HepG2 (cell line): Measurements from ENCODE around the gene NAALADL1. TPM values are rescaled to one million over a fixed set of nuclear protein-coding genes. Genes with fewer than 3 reads are reported as not detected.
A peak's percentile ranks its signal among the peaks of the same experiment; 100 is the strongest.

Experiments used
- ATAC-seq: fragments of 200-7000 bp; cut with Tn5 transposase; 3 replicates; pipeline ENCODE4 v1.9.1; 2020; ENCODE audit warnings: mild to moderate bottlenecking, moderate library complexity
- BruUV-seq: library from RNA; stranded (reverse); fragments of 400-500 nt; replicated peaks from 2 replicates; lab custom pipeline; 2021; lab: Mats Ljungman, UMichigan
- CTCF ChIA-PET: fragments of 300-600 bp; formaldehyde crosslinking; extraction: SDS; loops from one replicate; lab custom pipeline; 2021; ENCODE audit warnings: low total read pairs, inconsistent platforms, low intra/inter-chr PET ratio; lab: Yijun Ruan, JAX
- POLR2A ChIA-PET: fragments of 350-600 bp; sonication (Branson Sonifier 250); formaldehyde crosslinking; loops from one replicate; lab custom pipeline; 2020; ENCODE audit warnings: antibody characterized with exemption, inconsistent platforms; lab: Yijun Ruan, JAX
- DNase-seq: peaks from one replicate; pipeline ENCODE4 v3.0.0-alpha.2; 2015; ENCODE audit warnings: low spot score
- FAIRE-seq: peaks from 3 replicates; lab custom pipeline; 2011; peaks lifted over from hg19 to GRCh38; lab: Jason Lieb, UNC
- H2AFZ ChIP-seq: one replicate; pipeline ENCODE4 v1.6.1; 2011; ENCODE audit warnings: low read length, inconsistent platforms
- H3K27ac ChIP-seq: fragments of 300-600 bp; 3 replicates; pipeline ENCODE4 v1.8.0; 2011; ENCODE audit warnings: mixed run types, mild to moderate bottlenecking, mixed read lengths, low read length, inconsistent platforms; ENCODE audit not compliant: insufficient read depth; ENCODE audit errors: extremely low read length
- H3K27me3 ChIP-seq, 2 experiments: fragments of 200-600 bp in 1 of 2; 2 replicates in 1 of 2; 3 replicates in 1 of 2; pipeline versions ENCODE4 v1.6.0 to v1.8.0; 2011; ENCODE audit warnings: low read length in 2 of 2, mild to moderate bottlenecking in 2 of 2, moderate library complexity in 2 of 2, inconsistent platforms in 1 of 2; ENCODE audit not compliant: insufficient read depth in 2 of 2, control insufficient read depth in 1 of 2
- H3K36me3 ChIP-seq, 2 experiments: fragments of 200-600 bp in 1 of 2; replicated peaks in 1 of 2; 2 replicates in 1 of 2; 3 replicates in 1 of 2; pipeline versions ENCODE4 v1.5.1 to v1.8.0; 2011; ENCODE audit warnings: low read length in 2 of 2, inconsistent platforms in 1 of 2; ENCODE audit not compliant: insufficient read depth in 2 of 2, control insufficient read depth in 1 of 2
- H3K4me1 ChIP-seq: 2 replicates; pipeline ENCODE4 v1.5.1; 2012; ENCODE audit warnings: low read length, inconsistent platforms; ENCODE audit not compliant: insufficient read depth
- H3K4me2 ChIP-seq: 2 replicates; pipeline ENCODE4 v1.6.0; 2011; ENCODE audit warnings: low read depth, low read length, inconsistent platforms
- H3K4me3 ChIP-seq, 3 experiments: fragments of 200-600 bp in 1 of 3; sonication (generic), shearing (Covaris generic) in 1 of 3; replicated peaks in 1 of 3; 2 replicates each; pipeline ENCODE4 v1.5.1; 2011 to 2016; ENCODE audit warnings: low read length in 3 of 3, inconsistent platforms in 2 of 3, low read depth in 2 of 3, mild to moderate bottlenecking in 2 of 3, control low read depth in 1 of 3, mixed read lengths in 1 of 3; ENCODE audit not compliant: insufficient read depth in 1 of 3
- H3K79me2 ChIP-seq: one replicate; pipeline ENCODE4 v1.6.1; 2011; ENCODE audit warnings: low read length, inconsistent platforms; ENCODE audit not compliant: insufficient read depth
- H3K9ac ChIP-seq: 2 replicates; pipeline ENCODE4 v1.6.0; 2011; ENCODE audit warnings: mild to moderate bottlenecking, low read depth, low read length, inconsistent platforms; ENCODE audit not compliant: insufficient read depth
- H3K9me3 ChIP-seq: 2 replicates; pipeline ENCODE4 v1.5.1; 2012; ENCODE audit warnings: mild to moderate bottlenecking, low read length
- H4K20me1 ChIP-seq: 2 replicates; pipeline ENCODE4 v1.6.0; 2011; ENCODE audit warnings: inconsistent platforms, mild to moderate bottlenecking, low read length, moderate library complexity; ENCODE audit not compliant: insufficient read depth
- CREB3 ChIP-seq: sonication (generic); formaldehyde crosslinking; IDR thresholded peaks from 2 replicates; pipeline ENCODE4 v1.5.0; 2020; ENCODE audit warnings: missing genetic modification reagents
- DNMT3B ChIP-seq: conservative IDR thresholded peaks from 2 replicates; pipeline ENCODE4 v1.6.1; 2016; ENCODE audit warnings: missing biosample characterization, control low read depth
- ERF ChIP-seq: IDR thresholded peaks from 2 replicates; pipeline ENCODE4 v1.6.1; 2018; ENCODE audit warnings: missing biosample characterization, missing genetic modification reagents
- FOSL1 ChIP-seq: sonication (generic); formaldehyde crosslinking; IDR thresholded peaks from 2 replicates; pipeline ENCODE4 v1.9.0; 2021; ENCODE audit warnings: missing genetic modification reagents, borderline replicate concordance
- GZF1 ChIP-seq: sonication (generic); formaldehyde crosslinking; IDR thresholded peaks from 2 replicates; pipeline ENCODE4 v1.5.1; 2020; ENCODE audit warnings: mild to moderate bottlenecking, missing genetic modification reagents
- LCORL ChIP-seq, 2 experiments: fragments of 450-650 bp in 1 of 2; sonication (generic) in 1 of 2; formaldehyde crosslinking in 1 of 2; IDR thresholded peaks; 2 replicates each; pipeline versions ENCODE4 v1.5.0 to v1.6.1; 2017 to 2020; ENCODE audit warnings: antibody characterized with exemption in 1 of 2, missing genetic modification reagents in 1 of 2
- NRL ChIP-seq: sonication (generic); formaldehyde crosslinking; IDR thresholded peaks from 2 replicates; pipeline ENCODE4 v1.5.0; 2020; ENCODE audit warnings: missing genetic modification reagents, mild to moderate bottlenecking, moderate library complexity, borderline replicate concordance
- SRF ChIP-seq: IDR thresholded peaks from 2 replicates; pipeline ENCODE4 v1.6.1; 2011; ENCODE audit warnings: mild to moderate bottlenecking, low read depth, low read length, moderate library complexity
- TERF1 ChIP-seq: sonication (generic); formaldehyde crosslinking; IDR thresholded peaks from 2 replicates; pipeline ENCODE4 v1.8.0; 2022; ENCODE audit warnings: mild to moderate bottlenecking, missing genetic modification reagents, moderate library complexity
- ZNF280B ChIP-seq: sonication (generic); formaldehyde crosslinking; IDR thresholded peaks from 2 replicates; pipeline ENCODE4 v1.5.0; 2020; ENCODE audit warnings: missing genetic modification reagents, mild to moderate bottlenecking, borderline replicate concordance
- ZNF33B ChIP-seq: sonication (generic); formaldehyde crosslinking; IDR thresholded peaks from 2 replicates; pipeline ENCODE4 v1.5.1; 2020; ENCODE audit warnings: mild to moderate bottlenecking, missing genetic modification reagents
- ZNF354B ChIP-seq: sonication (generic); formaldehyde crosslinking; IDR thresholded peaks from 2 replicates; pipeline ENCODE4 v1.8.0; 2022; ENCODE audit warnings: mild to moderate bottlenecking, missing genetic modification reagents
- ZNF510 ChIP-seq: sonication (generic); formaldehyde crosslinking; IDR thresholded peaks from 2 replicates; pipeline ENCODE4 v1.4.0; 2020; ENCODE audit warnings: low read depth, mild to moderate bottlenecking, missing genetic modification reagents
- ZNF512 ChIP-seq: sonication (generic); formaldehyde crosslinking; IDR thresholded peaks from 2 replicates; pipeline ENCODE4 v1.4.0; 2020; ENCODE audit warnings: mild to moderate bottlenecking, missing genetic modification reagents
- ZNF577 ChIP-seq: sonication (generic); formaldehyde crosslinking; IDR thresholded peaks from 2 replicates; pipeline ENCODE4 v1.4.0; 2020; ENCODE audit warnings: mild to moderate bottlenecking, low read depth, missing genetic modification reagents, borderline replicate concordance
- ZNF710 ChIP-seq: sonication (generic); formaldehyde crosslinking; IDR thresholded peaks from 2 replicates; pipeline ENCODE4 v1.5.0; 2020; ENCODE audit warnings: mild to moderate bottlenecking, missing genetic modification reagents, borderline replicate concordance
- WGBS: methylation state at CpG from one replicate; pipeline ENCODE4 v1.1.6; 2017; ENCODE audit warnings: low lambda C conversion rate; 5-methylcytosine and 5-hydroxymethylcytosine counted together
- in situ Hi-C: cut with HindIII; loops from 2 replicates; pipeline ENCODE4 v1.10.0; 2017; ENCODE audit warnings: low pct_unique_long_range_greater_than_20kb; ENCODE audit not compliant: extremely low pct_ligation_motif_present
- intact Hi-C: fragments of 100-400 bp; cut with micrococcal nuclease; formaldehyde crosslinking; loops from one replicate; pipeline ENCODE4 v1.10.0; 2022; ENCODE audit not compliant: unreplicated experiment
- polyA plus RNA-seq, 8 experiments: library from polyadenylated mRNA; depleted of rRNA in 3 of 8; stranded (reverse) in 7 of 8; unstranded in 1 of 8; fragments of >200 nt; fragmentation: Illumina TruSeq in 4 of 8; extraction: Trizol in 4 of 8; gene quantifications; 2 replicates each; pipeline versions ENCODE4 v1.2.1 to v1.2.3, GENCODE V29; 2011 to 2016; ENCODE audit warnings: low read depth in 4 of 8, missing spikeins in 1 of 8, mixed read lengths in 1 of 8; ENCODE audit not compliant: insufficient read depth in 1 of 8
- total RNA-seq, 5 experiments: library from RNA; depleted of rRNA; stranded (reverse); fragments of >200 nt; fragmentation: Illumina TruSeq; extraction: Trizol; gene quantifications; 2 replicates each; pipeline ENCODE4 v1.2.3, GENCODE V29; 2016; ENCODE audit warnings: low read depth in 1 of 5

The NAALADL1 gene
- total and polyA plus RNA-seq, 2 of the 13 experiments (the other 11 are each of a cell fraction or from before 2014, with no cell fraction given): 9.3 to 33.9 TPM

DNA sequence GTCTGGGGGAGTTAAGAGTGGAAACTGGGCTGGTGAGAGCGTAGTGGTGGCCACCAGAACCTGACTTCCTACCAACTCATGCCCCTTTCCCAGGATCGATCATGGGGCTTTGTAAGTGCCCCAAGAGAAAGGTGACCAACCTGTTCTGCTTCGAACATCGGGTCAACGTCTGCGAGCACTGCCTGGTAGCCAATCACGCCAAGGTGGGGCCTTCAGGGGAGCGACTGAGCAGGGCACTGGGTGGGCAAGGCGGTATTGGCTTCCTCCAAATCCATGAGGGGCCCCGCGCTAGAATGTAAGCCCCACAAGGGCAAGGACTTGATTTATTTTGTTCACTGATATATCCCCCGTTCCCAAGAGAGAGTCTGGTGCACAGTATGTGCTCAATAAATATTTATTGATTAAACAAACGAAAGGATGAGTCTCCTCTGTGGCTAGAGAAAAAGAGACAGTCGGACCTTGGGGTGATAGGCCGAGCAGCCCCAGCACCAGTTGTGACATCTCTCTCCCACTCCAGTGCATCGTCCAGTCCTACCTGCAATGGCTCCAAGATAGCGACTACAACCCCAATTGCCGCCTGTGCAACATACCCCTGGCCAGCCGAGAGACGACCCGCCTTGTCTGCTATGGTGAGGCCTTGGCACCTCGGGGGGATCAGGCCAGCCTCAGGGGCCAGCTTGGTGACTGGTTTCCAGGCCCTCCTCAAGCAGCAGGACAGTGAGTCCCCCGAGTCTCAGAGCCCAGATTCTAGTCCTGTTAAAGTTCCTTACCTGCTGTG lies 26.4 kb upstream of the NAALADL1 start:
- peak overlapping the region; percentile 70 to 99 (median 87) for H3K4me3 ChIP-seq
- no peaks in the 10 kb centered on the region; a peak in 1 of 5 replicates for H3K27me3 ChIP-seq
- WGBS: 15% methylated on average over 13 of the region's 23 CpGs
- H3K9ac ChIP-seq: peak overlapping the region; percentile 95
- H3K79me2 ChIP-seq: peaks cover 31% of the 10 kb centered on the region
- H3K4me2 ChIP-seq: peak overlapping the region; percentile 93
- BruUV-seq: TSS peak; percentile 69
- H3K9me3 ChIP-seq: no peaks in the 10 kb centered on the region
- no peak overlapping the region for H2AFZ ChIP-seq
- ChIA-PET POLR2A (no interaction called here), CTCF (no interaction called here)
- H4K20me1 ChIP-seq: no peaks in the 10 kb centered on the region
- H3K27ac ChIP-seq: peak overlapping the region; percentile 83
- FAIRE-seq: peak; percentile 8
- H3K36me3 ChIP-seq: peaks cover 19 to 28% of the 10 kb centered on the region in 2 experiments
- intact Hi-C loops: no loop called here
- no peak for DNase-seq
- in situ Hi-C loops: no loop called here
- peaks cover 33% of the 10 kb centered on the region for H3K4me1 ChIP-seq
- peak; percentile 10 for ATAC-seq
- TF ChIP-seq ZNF577 (CRISPR knock-in tag) (no peak), DNMT3B (no peak), ZNF33B (0 out of 2 replicates have a peak, but pooled peaks have one; percentile 10), TERF1 (no peak), ZNF510 (CRISPR knock-in tag) (no peak), NRL (CRISPR knock-in tag) (no peak), ZNF512 (CRISPR knock-in tag) (no peak), ZNF354B (CRISPR knock-in tag) (0 out of 2 replicates have a peak, but pooled peaks have one; percentile 23), CREB3 (CRISPR knock-in tag) (no peak), ZNF280B (CRISPR knock-in tag) (no peak), SRF (no peak), LCORL (IDR thresholded peaks at IDR 0.05) (no peak), LCORL (CRISPR knock-in tag; IDR thresholded peaks at IDR 0.05) (0 out of 2 replicates have a peak, but pooled peaks have one; percentile 6), GZF1 (CRISPR knock-in tag) (no peak), FOSL1 (CRISPR knock-in tag) (no peak), ERF (CRISPR knock-in tag) (no peak), ZNF710 (CRISPR knock-in tag) (no peak)
